Left renal cortex interstitium (tissue), 4 donors: Measurements from ENCODE around the gene SPACA1. TPM values are rescaled to one million over a fixed set of nuclear protein-coding genes. Genes with fewer than 3 reads are reported as not detected.
"Not testable (repeated sequence)": the region's sequence is repeated elsewhere in the genome, so short reads cannot be mapped to it uniquely, and the experiment has no call there.

Experiments
- DNase-seq, 4 donors: peaks; one replicate each; pipeline ENCODE4 v3.0.0-alpha.2; 2013; ENCODE audit warnings: low read depth in 4 of 4, low spot score in 2 of 4, missing footprints in 1 of 4
- polyA plus RNA-seq, 4 donors: library from polyadenylated mRNA; unstranded; fragments of 120-200 nt; gene quantifications; one replicate each; pipeline ENCODE4 v1.2.1, GENCODE V29; 2013; ENCODE audit not compliant: insufficient read length in 4 of 4

The SPACA1 gene
- polyA plus RNA-seq: not detected

GRCh38 chr6:88047510-88048150, at the start of gene SPACA1:
TSS of gene SPACA1 (plus strand) at chr6:88047841. CDS start at chr6:88047906, 65 bp downstream.
- no peak for DNase-seq

GRCh38 chr6:88000713-88001112, 46.9 kb upstream of the SPACA1 start:
- DNase-seq: no peak

- DNase-seq: not testable (repeated sequence)
Measured at GRCh38 chr6:88001279-88001678, 46.4 kb upstream of the SPACA1 start.

GRCh38 chr6:88004707-88005106, 42.9 kb upstream of the SPACA1 start:
- no peak for DNase-seq

GRCh38 chr6:88006557-88006956, 41.1 kb upstream of the SPACA1 start:
- DNase-seq: no peak

GRCh38 chr6:88008411-88008810, 39.2 kb upstream of the SPACA1 start:
- no peak for DNase-seq

- DNase-seq: no peak
Measured at GRCh38 chr6:88008831-88009231, 38.8 kb upstream of the SPACA1 start.

GRCh38 chr6:88013015-88013414, 34.6 kb upstream of the SPACA1 start:
- DNase-seq: no peak

GRCh38 chr6:88013554-88013953, 34.1 kb upstream of the SPACA1 start:
- DNase-seq: no peak

- DNase-seq: no peak
Measured at GRCh38 chr6:88020439-88020838, 27.2 kb upstream of the SPACA1 start.

- no peak for DNase-seq
Measured at GRCh38 chr6:88024696-88025095, 22.9 kb upstream of the SPACA1 start.

- no peak for DNase-seq
Measured at GRCh38 chr6:88031550-88031949, 16.1 kb upstream of the SPACA1 start.

GRCh38 chr6:88044530-88044929, 3.1 kb upstream of the SPACA1 start:
- DNase-seq: no peak

GRCh38 chr6:88045521-88046136, 2.0 kb upstream of the SPACA1 start:
- no peak for DNase-seq

- DNase-seq: no peak
Measured at GRCh38 chr6:88048578-88048977, 937 bp downstream of the SPACA1 start.

GRCh38 chr6:88050140-88050818, 2.6 kb downstream of the SPACA1 start:
- no peak for DNase-seq

GRCh38 chr6:88059191-88059590, 11.6 kb downstream of the SPACA1 start:
- no peak for DNase-seq

GRCh38 chr6:88062376-88062775, 14.7 kb downstream of the SPACA1 start:
- no peak for DNase-seq

GRCh38 chr6:88072462-88072861, 24.8 kb downstream of the SPACA1 start:
- no peak for DNase-seq

GRCh38 chr6:88074791-88075190, 27.1 kb downstream of the SPACA1 start:
- no peak for DNase-seq

- no peak for DNase-seq
Measured at GRCh38 chr6:88077305-88077704, 29.7 kb downstream of the SPACA1 start.

GRCh38 chr6:88086792-88087191, 39.2 kb downstream of the SPACA1 start:
- DNase-seq: no peak
